Activated CD4-positive, CD25-positive, alpha-beta regulatory T cell (primary cell): ENCODE results near the gene EPX.

Experiments
- DNase-seq, 4 experiments: peaks; one replicate each; lab custom pipeline; 2025; lab: John Stamatoyannopoulos, UW

EPX gene

DNA sequence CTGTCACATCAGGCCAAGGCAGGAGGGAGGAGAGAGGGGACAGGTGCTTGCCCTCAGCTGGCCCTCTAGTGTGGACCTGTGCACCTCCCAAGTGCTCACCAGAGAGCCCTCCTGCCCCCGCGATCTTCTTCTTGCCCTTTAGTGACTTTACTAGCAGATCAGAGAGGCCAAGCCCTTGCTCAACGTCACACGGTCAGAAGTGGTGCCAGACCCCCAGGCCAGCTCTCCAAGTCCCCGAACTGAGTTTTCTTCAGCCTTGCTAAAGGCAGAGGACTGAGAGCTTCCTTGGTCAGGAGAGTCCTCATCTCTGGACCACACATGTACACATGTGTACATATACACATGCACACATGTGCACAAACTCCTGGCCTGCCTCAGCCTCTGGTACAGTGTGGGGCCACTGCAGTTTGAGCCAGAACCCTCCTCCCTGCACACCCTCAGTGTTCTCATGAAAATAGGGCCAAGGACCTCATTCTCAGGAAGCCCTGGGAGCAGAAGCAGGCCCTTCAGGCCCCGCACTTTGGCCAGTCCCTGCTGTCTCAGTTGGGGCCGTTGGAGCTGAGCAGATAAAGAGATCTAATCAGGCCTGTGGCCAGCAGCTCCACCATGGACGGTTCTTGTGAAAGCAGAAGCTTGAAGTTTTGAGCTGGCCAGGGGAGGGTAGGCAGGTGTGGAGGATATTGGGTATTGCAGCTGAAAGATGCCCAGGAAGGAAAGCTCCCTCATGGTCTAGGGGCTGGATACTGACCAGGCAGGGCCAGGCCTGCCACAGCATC is 7.4 kb upstream of the EPX start:
- no peak for DNase-seq

DNA sequence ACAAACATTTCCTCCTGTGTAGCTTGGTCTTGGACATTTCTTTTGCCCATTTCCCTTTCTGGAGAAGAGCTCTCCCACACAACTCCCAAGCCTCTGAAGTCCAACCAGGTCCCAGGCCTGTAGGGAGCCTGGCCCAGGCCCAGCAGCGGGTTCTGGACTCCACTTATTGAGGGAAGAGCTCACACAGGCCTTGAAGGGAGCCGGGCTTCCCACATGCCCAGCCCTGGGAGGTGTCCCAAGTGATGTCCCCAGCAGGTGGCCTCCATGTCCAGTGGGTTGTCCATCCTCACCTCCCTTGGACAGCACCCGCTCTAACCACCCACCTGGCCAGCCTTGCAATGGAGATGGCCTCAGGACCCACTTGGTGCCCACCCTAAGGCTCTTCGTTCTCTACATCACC is 5.9 kb upstream of the EPX start:
- DNase-seq: no peak

DNA sequence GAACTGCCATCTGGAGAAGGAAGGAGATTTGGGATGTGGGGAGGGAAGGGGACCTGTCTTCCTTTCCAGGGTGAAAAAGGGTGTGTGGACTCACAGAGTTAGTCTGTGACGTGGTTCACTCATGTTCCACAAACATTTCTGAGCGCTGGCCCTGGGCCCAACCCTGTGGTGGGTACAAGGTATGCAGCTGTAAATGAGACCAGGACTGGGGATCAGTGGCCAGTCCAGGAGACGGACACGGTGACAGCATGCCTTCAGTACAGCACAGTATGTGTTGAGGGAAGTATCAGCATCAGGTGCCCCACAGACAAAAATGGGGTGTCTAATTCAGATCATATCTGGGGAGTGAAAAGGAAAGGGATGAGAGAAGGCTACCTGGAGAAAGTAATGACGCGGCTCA is 5.5 kb upstream of the EPX start:
- no peak for DNase-seq

DNA sequence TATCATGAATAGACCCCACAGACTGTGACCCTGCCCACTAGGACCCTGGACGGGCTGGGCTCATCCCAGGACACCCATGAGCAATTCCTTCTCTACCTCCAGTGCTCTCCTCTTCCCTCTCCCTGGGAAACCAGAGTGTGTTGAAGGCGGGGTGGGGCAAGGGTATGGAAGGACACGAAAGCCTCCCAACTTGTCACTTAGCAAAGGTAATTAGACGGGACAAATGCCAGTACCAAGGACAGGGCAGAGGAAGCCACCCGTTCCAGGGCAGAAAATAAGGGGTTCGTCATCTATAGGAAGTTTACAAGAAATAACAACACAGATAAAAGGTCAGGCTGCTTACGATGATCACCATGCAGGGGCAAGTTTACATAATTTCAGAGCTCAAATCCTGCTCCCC is 4.9 kb upstream of the EPX start:
- no peak for DNase-seq

DNA sequence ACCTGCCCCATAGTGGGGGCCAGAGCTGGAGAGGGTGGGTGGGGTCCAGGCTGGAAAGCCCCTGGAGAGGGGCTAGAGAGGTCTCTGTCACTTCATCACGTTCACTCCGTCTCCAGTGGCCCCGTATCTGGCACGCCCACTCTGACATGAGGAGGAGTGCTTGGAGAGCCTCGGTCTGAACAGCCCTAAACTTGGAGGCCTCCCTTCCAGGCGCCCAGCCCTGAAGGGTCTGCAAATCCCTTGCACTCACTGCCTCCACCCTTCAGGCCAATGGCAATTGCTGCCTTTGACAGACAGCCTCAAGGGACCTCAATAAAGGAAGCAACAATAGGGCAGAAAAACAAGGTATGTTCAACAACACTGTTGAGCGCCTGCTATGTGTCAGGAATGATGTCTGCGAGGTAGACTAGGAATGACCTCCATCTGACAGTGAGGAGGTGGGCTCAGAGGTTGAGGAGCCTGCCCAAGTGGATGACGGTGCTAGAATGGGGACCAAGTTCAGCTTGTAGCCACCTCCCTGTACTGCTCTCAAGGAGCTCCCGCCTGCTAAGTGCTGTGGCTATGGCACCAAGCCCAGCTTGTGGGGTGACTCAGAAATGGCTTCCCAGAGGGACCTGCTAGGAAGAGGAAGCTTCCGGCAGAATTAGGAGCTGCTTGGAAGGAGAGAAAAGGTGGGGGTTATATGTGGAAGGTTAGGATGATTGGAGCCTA is 2.9 kb upstream of the EPX start:
- DNase-seq: no peak

DNA sequence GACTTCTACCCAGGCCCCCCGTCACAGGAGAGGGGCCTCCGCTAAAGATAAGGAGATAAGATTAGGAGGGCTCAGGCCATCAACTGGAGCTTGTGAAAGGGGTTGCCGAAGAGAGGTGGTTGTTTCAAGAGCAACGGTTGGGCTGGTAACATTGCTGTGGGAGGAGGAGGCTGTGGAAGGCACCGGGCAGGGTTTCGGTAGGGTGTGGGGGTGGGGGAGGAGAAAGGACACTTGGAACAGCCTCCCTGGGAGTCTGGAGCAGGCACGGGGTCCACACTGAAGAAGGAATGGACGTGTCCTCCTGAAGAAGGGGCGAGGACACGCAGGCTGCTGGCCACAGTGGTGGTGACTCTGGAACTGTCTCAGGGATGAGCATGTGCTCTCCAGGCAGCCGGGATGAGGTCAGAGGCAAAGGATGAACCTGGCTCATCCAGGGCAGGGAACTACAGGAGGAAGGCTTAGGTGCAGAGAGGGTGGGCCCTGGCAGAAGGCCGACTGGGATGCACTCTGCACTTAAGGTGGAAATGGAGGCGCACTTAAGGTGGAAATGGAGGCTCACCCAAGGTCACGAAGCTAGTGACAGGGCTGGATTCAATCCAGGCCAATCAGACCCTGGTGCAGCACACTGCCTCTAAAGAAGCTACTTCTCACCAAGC is 1.2 kb upstream of the EPX start:
- no peak for DNase-seq

DNA sequence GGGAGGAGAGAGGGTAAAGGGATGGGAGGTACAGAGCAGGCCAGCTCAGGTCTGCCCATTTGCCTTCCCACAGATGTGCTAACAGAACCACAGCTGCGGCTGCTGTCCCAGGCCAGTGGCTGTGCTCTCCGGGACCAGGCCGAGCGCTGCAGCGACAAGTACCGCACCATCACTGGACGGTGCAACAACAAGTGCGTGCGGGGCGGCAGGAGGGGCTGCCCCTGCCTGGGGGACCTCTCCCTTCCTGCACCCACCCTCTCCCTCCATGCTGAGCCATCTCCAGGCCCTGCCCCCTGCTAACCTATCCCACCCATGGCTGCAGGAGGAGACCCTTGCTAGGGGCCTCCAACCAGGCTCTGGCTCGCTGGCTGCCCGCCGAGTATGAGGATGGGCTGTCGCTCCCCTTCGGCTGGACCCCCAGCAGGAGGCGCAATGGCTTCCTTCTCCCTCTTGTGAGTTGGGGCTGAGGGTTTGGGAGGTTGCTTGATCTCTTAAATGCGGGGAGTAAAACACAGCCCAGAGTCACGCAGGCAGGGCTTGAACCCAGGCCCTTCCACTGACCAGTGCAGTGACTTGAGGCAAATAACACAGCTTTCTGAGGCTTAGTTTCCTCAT is 1.2 kb downstream of the EPX start:
- DNase-seq: no peak

DNA sequence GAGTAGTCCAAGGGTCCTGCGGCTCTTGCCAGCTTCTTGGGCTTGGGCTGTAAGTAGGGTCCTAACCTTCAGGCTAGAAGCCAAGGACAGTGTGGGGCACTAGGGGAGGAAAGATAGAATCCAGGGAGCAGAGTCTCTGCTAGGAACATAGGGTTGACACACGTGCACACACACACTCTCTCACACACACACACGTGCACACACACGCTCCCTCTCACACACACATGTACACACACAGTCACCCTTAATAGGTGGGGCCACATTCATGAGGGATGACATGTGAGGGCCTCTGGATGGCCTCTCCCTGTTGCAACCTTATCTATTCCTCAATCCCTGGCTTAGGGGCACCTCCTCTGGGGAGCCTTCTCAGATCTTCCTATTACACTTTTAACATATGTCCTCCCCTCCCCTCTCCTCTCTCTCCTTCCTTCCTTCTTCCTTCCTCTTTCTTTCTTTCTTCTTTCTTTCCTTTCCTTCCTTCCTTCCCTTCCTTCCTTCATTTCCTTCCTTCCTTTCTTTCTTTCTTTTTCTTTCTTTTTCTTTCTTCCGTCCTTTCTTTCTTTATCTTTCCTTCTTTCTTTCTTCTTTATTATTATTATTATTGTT is 3.1 kb downstream of the EPX start:
- DNase-seq: no peak

DNA sequence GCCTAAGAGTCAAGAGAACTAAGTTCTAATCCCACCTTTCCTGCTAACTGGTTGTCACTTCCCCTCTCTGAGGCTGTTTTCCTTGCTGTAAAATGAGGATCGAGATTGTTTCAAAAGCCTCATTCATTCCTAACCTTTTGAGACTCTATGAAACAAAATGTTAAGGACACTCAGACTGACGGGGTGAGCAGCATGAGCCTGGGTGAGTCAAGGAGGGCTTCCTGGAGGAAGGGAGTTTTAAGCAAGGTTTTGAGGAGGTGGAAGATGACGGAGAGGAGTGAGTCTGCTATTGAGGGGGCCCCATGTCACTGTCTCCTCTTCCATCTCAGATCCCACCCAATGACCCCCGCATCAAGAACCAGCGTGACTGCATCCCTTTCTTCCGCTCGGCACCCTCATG is 4.1 kb downstream of the EPX start:
- DNase-seq: no peak

DNA sequence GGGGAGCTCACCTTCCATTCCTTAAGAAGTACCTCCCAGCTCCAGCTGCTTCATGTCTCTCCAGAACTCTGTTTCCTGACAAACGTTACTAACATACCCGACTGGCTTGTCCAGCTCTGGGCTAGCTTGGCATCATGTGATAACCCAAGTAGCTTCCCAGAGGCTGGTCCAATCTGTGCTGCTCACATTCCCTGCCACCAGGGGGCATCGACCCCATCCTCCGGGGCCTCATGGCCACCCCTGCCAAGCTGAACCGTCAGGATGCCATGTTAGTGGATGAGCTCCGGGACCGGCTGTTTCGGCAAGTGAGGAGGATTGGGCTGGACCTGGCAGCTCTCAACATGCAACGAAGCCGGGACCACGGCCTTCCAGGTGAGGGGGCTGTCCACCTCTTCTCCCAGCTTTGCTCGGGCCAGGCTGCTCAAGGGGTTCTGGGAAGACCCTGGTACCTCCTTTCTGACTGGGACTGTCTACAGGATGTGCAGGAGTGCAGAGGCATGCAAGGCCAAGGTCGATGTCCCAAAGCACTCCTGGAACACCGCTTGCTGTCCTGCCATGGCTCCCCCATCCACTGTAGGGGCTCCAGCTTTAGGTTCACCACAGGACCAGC is 7.6 kb downstream of the EPX start:
- peak; percentile 17 to 33 (median 22) for DNase-seq

DNA sequence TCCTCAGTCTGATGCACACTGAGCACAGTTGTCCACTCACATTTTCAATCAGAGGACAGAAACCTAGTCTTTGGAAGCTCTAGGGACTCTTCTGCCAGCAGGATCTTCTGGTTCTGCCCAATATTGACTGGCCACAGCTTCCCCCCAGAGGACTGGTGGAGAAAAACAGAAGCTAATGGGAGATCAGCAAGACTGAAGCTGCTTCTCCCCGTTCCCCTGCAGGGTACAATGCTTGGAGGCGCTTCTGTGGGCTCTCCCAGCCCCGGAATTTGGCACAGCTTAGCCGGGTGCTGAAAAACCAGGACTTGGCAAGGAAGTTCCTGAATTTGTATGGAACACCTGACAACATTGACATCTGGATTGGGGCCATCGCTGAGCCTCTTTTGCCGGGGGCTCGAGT is 10.3 kb downstream of the EPX start:
- no peak for DNase-seq

DNA sequence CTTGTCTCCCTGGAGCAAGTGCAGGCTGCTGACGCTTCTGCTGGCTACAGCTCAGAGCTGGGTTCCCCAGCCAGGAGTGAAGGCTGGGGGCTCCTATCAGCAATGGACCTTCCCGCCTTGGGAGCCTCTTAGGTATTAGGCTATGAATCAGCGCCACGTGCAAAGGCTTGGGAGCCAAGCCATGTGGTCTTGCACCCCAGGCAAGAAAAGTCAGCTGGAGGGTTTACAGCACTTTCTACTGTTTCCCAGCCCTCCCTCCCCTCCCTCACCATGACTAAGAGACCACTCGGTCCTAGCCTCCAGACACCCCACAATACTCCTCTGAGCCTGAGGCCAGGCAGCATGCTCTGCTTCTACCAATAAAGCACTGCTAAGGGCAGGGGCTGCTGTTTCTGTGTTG is 12.3 kb downstream of the EPX start:
- DNase-seq: no peak

DNA sequence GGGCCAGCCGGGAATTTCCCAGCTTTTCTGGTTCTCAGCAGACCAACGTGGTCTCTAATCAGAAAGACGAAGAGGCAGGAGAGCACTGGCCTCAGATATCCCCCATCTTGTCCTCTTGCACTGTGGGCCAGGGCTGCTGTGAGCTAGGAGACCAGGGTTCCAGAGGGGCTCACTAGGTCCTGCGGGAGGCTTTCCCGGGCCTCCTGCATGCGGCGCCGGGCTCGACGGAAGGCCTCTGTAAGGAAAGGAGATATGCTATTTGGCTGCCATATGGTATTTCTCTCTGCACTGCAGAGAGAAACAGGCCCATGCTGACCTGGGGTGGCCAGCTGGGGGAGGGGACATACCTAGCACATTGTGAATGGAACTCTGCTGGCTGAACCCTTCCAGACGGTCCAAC is 13.4 kb downstream of the EPX start:
- no peak for DNase-seq

DNA sequence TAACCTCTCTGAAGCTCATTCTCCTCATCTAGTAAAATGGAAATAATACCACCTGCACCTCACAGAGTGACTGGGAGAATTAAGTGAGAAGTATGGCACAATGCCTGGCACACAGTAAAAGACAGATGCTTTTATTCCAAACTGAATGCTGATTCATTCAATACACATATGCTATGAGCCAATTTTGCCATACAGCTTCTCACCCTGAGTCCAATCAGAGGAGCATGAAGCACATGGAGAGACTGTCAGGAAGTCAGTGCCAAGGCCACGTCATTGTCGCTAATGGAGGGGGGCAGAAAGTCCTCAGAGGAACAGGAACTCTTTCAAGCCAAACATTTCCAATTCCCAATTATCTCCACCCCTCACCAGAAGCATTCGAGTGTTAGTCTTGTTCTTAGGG is 14.9 kb downstream of the EPX start:
- no peak for DNase-seq

DNA sequence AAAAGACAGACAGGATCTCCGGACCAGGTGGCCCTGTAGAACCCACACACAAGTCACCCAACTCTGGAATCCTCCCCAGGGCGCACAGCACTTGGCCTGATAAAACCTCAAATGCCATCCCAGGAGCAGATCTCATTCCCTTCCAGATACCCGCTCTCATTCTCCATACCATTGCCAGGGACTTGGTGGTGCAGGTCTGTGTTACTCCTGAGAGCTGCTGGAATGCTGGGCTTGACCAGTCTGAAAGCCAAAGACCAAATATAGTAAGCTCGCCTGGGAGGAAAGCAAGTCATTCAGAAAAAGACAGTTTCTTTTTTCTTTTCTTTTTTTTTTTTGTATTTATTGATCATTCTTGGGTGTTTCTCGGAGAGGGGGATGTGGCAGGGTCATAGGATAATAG is 15.8 kb downstream of the EPX start:
- no peak for DNase-seq

DNA sequence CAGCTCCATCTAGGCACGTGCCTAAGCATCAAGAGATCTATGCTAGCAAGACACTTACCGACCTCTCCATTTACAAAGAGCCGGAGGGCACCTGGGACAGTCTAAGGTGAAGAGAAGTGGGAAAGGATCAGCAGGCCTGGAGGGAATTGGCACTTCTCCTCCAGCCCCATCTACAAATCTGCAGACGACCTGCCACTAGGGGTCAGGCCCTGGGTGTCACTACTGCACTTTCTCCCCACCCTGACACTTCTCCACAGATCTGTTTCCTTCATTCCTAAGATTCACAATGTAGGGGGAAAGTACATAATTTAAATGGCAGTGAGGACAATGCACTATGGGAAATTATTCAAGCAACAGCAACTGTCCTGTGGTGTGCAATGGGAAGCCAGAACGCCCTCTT is 18.4 kb downstream of the EPX start:
- DNase-seq: no peak

DNA sequence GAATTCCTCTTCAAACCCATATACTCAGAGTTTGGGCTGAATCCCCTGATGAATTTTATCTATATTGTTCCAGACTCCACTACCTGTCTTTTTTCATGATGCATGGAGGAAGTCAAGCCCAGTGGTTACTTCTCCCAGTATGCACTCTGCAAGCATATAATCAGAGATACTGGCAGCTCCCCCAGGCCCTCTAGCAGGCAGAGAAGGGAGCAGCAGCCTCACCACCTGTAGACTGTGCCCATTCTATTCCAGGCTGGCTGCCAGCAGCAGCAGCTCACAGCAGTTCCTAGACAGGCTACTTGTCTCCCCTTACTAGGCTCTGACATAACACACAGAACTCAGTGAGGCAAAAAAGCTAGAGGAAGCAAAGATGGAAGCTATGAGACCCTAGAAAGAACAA is 23.2 kb downstream of the EPX start:
- no peak for DNase-seq

DNA sequence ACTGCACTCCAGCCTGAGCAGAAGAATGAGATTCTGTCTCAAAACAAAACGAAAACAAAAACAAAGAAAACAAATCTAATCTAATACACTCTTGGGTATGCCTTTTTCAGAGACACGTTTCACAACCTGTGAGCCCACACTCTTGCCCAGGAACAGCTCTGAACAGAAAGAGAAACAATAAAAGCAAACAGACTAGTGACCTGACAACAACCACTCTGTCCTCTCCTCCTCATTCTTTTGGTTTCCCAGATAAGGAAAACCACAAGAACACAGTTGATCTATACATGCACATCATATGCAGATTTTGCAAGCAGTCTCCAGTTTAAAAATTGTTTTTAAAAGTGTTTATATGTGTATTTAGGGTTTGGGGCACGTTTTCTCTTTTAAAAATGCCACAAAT is 25.2 kb downstream of the EPX start:
- DNase-seq: no peak

DNA sequence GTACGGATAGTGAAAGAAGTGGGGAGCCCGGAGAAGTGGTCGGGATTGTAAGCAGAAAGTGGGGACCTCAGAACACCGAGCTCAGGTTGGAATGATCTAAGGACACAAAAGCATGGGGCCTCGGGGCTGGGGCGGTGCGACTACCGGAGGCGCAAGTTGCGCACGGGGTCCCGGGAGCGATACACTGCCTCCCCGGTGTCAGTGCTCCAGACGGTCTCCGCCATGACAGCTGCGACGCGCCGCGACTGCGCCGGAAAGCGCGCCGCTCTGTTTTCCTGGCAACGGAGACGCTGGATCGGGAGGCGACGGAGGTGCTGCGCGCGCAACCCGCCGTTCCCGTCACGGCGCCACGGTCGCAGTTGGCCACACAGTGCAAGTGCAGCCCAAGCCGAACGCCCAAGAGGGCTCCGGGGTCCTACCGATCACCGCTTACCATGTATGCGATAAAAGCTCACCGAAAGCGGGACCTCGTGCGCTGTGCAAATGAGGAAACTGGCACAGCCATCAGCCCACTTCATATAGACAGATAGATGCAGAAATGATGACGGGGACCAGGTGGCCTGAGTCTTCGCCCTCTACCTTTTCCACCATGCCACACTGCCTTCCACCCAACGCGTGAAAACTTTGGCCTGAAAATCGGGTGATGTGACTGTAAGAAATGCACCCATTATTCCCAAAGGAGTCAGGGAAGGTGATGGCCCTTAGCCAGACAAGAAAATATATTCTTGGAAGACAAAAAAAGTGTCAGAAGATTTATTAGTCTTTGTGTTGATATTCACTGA is 26.7 kb downstream of the EPX start, which contains the start of gene MKS1:
Gene MKS1, minus strand, starts transcription at position 249 of the 782 bp plus-strand sequence. Its CDS starts 25 bp downstream, at position 224.
- DNase-seq: peak; percentile 88 to 93 (median 92)

DNA sequence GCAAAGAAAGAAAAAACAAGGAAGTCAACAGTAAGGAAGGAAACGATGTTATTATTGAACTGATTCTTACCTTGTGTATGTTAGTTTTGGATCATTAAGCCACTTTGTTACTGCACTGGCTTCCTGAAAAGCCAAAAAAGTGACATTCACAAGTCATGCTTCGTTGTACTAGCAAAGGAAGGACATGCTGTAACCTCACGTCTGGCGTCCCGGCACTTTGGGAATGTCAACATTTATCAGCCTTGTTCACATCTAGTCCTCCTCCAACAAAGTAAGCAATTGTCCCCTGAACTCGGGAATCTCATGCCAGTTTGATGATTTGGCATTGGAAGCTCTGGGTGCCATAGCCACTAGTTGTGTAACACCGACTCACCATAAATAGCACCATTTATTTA is 27.3 kb downstream of the EPX start:
- DNase-seq: no peak

DNA sequence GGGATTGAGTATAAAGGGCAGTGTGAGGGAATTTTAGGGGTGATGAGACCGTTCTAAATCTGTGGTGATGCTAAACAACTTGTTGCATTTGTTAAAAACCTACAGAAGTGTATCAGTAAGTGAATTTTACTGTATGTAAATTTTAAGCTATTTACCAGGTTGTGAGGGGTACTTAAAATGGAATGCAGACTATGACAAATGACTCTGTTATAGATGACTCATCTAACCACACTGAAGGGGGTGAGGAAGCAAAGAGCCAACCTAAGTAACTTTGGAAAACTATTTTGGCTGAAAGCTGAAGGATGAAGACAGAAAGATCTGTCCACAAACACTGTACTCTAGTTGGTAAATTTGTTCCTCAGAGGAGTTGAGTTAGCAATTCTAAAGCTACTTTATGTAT is 31.8 kb downstream of the EPX start:
- no peak for DNase-seq
